Parathyroid adenoma (tissue), 2 donors: ENCODE measurements around the gene WFIKKN1.

Source experiments
- H2AFZ ChIP-seq: fragments of 300-600 bp; sonication (generic); one replicate; pipeline ENCODE4 v1.7.0; 2017; ENCODE audit warnings: antibody characterized with exemption, mild to moderate bottlenecking
- H3K27ac ChIP-seq: fragments of 300-600 bp; sonication (generic); one replicate; pipeline ENCODE4 v1.7.0; 2017
- H3K27me3 ChIP-seq: fragments of 300-600 bp; sonication (generic); one replicate; pipeline ENCODE4 v1.7.0; 2017; ENCODE audit warnings: low read length; ENCODE audit not compliant: control insufficient read depth, insufficient read depth
- H3K36me3 ChIP-seq: fragments of 300-600 bp; sonication (generic); one replicate; pipeline ENCODE4 v1.7.0; 2017; ENCODE audit warnings: low read length; ENCODE audit not compliant: control insufficient read depth, insufficient read depth
- H3K4me1 ChIP-seq: fragments of 300-600 bp; sonication (generic); one replicate; pipeline ENCODE4 v1.7.0; 2017; ENCODE audit warnings: control low read depth
- H3K4me2 ChIP-seq: fragments of 300-600 bp; sonication (generic); one replicate; pipeline ENCODE4 v1.7.0; 2017; ENCODE audit warnings: low read length
- H3K4me3 ChIP-seq: fragments of 300-600 bp; sonication (generic); one replicate; pipeline ENCODE4 v1.7.0; 2017; ENCODE audit warnings: low read depth, low read length
- H3K79me2 ChIP-seq: fragments of 300-600 bp; sonication (generic); one replicate; pipeline ENCODE4 v1.7.0; 2017; ENCODE audit warnings: control low read depth
- H3K9ac ChIP-seq: fragments of 300-600 bp; sonication (generic); one replicate; pipeline ENCODE4 v1.7.0; 2017; ENCODE audit warnings: mild to moderate bottlenecking
- H3K9me3 ChIP-seq: fragments of 300-600 bp; sonication (generic); one replicate; pipeline ENCODE4 v1.7.0; 2017; ENCODE audit warnings: low read length; ENCODE audit not compliant: control insufficient read depth
- CTCF ChIP-seq: fragments of 300-600 bp; sonication (generic); IDR thresholded peaks from one replicate; pipeline ENCODE4 v1.7.0; 2017; ENCODE audit warnings: antibody characterized with exemption, mild to moderate bottlenecking
- donor health status: primary hyperparathyroidism.

WFIKKN1 gene

GRCh38 chr16:651844-652243 lies 21.1 kb downstream of the WFIKKN1 start:
- no peaks in the 10 kb centered on the region for H3K27me3 ChIP-seq

GRCh38 chr16:652454-653305 lies 21.9 kb downstream of the WFIKKN1 start:
- H3K36me3 ChIP-seq: no peaks in the 10 kb centered on the region
- H3K9me3 ChIP-seq: no peaks in the 10 kb centered on the region
- H3K4me1 ChIP-seq: peaks cover 12% of the 10 kb centered on the region
- H3K27ac ChIP-seq: no peak overlapping the region
- no peak overlapping the region for H3K4me2 ChIP-seq
- TF ChIP-seq CTCF: no peak
- no peak overlapping the region for H3K4me3 ChIP-seq
- no peaks in the 10 kb centered on the region for H3K79me2 ChIP-seq
- no peak overlapping the region for H3K9ac ChIP-seq
- H2AFZ ChIP-seq: no peak overlapping the region
- no peaks in the 10 kb centered on the region for H3K27me3 ChIP-seq

More at GRCh38 chr16:651844-652243, 21.1 kb downstream of the WFIKKN1 start:
- Histone ChIP-seq H3K9ac (no peak overlapping the region), H3K4me3 (no peak overlapping the region), H2AFZ (no peak overlapping the region), H3K27ac (no peak overlapping the region), H3K79me2 (peaks cover under 1% of the 10 kb centered on the region), H3K36me3 (no peaks in the 10 kb centered on the region), H3K4me1 (peaks cover 20% of the 10 kb centered on the region), H3K4me2 (no peak overlapping the region), H3K9me3 (no peaks in the 10 kb centered on the region)
- no peak for TF ChIP-seq CTCF

- H3K9me3 ChIP-seq: no peaks in the 10 kb centered on the region
- no peak overlapping the region for H3K27ac ChIP-seq
- H2AFZ ChIP-seq: no peak overlapping the region
- H3K4me2 ChIP-seq: no peak overlapping the region
- no peaks in the 10 kb centered on the region for H3K36me3 ChIP-seq
- H3K79me2 ChIP-seq: no peaks in the 10 kb centered on the region
- peaks cover 4% of the 10 kb centered on the region for H3K4me1 ChIP-seq
- H3K27me3 ChIP-seq: no peaks in the 10 kb centered on the region
- no peak overlapping the region for H3K4me3 ChIP-seq
- H3K9ac ChIP-seq: no peak overlapping the region
- TF ChIP-seq CTCF: no peak
Observed at GRCh38 chr16:654034-654433, 23.2 kb downstream of the WFIKKN1 start.

GRCh38 chr16:657487-657886 lies 26.7 kb downstream of the WFIKKN1 start:
- Histone ChIP-seq H3K4me3 (no peak overlapping the region), H2AFZ (no peak overlapping the region), H3K9me3 (no peaks in the 10 kb centered on the region), H3K9ac (no peak overlapping the region), H3K79me2 (no peaks in the 10 kb centered on the region), H3K27ac (no peak overlapping the region), H3K4me1 (peaks cover 4% of the 10 kb centered on the region), H3K4me2 (no peak overlapping the region), H3K36me3 (no peaks in the 10 kb centered on the region), H3K27me3 (no peaks in the 10 kb centered on the region)
- no peak for TF ChIP-seq CTCF
